ENCODE results near the gene FCF1. TPM values are rescaled to one million over a fixed set of nuclear protein-coding genes. Genes with fewer than 3 reads are reported as not detected.

Gene FCF1
- total and polyA plus RNA-seq, 9 of the 15 experiments (the other 6 are each of a cell fraction or from before 2014, with no cell fraction given): 6.8 to 91.9 (median 40.0) TPM

- TF ChIP-seq DACH1 (IDR thresholded peaks at IDR 0.05; ENCODE audit: partially characterized antibody) (peak; percentile 31), HNRNPLL (IDR thresholded peaks at IDR 0.05; ENCODE audit: low read depth, low read length, poor library complexity, severe bottlenecking) (no peak), ZNF384 (IDR thresholded peaks at IDR 0.05; ENCODE audit: low read depth, low read length) (no peak), SMAD4 (CRISPR knock-in tag; conservative IDR thresholded peaks at IDR 0.05) (no peak), SRF (CRISPR knock-in tag; IDR thresholded peaks at IDR 0.05) (no peak), NR2F6 (CRISPR knock-in tag; IDR thresholded peaks at IDR 0.05) (no peak), FOXA1 (IDR thresholded peaks at IDR 0.05; ENCODE audit: borderline replicate concordance) (no peak), GTF2B (IDR thresholded peaks at IDR 0.05; ENCODE audit: extremely low read depth, insufficient read length) (no peak), HDAC8 (tag; IDR thresholded peaks at IDR 0.05) (no peak), ZNF436 (CRISPR knock-in tag; IDR thresholded peaks at IDR 0.05) (no peak), ZFPM2 (CRISPR knock-in tag; IDR thresholded peaks at IDR 0.05) (no peak), SIX5 (IDR thresholded peaks at IDR 0.05; ENCODE audit: borderline replicate concordance in 1 of 2, insufficient read depth in 1 of 2, low read depth in 1 of 2, low read length in 2 of 2) (no peak), ZNF511 (CRISPR knock-in tag; IDR thresholded peaks at IDR 0.05) (no peak), ZBTB34 (CRISPR knock-in tag; IDR thresholded peaks at IDR 0.05) (no peak), BRF1 (IDR thresholded peaks at IDR 0.05; ENCODE audit: borderline replicate concordance, extremely low read depth, insufficient read length) (no peak), ATF2 (CRISPR knock-in tag; IDR thresholded peaks at IDR 0.05) (no peak), DIDO1 (tag; IDR thresholded peaks at IDR 0.05; ENCODE audit: low read depth) (no peak), SRSF9 (IDR thresholded peaks at IDR 0.05; ENCODE audit: borderline replicate concordance, low read depth, low read length) (no peak), USF1 (CRISPR knock-in tag; IDR thresholded peaks at IDR 0.05) (no peak), ZBTB43 (CRISPR knock-in tag; IDR thresholded peaks at IDR 0.05) (no peak), ZKSCAN3 (CRISPR knock-in tag; IDR thresholded peaks at IDR 0.05) (no peak)
Measured at GRCh38 chr14:74710480-74710879, 2.5 kb upstream of the FCF1 start (continued).
